HG03521 (cell line): ENCODE results near the gene PIAS4.
A peak's percentile ranks its signal among the peaks of the same experiment; 100 is the strongest.
"Not testable (repeated sequence)": the region's sequence is repeated elsewhere in the genome, so short reads cannot be mapped to it uniquely, and the experiment has no call there.

Source experiments
- ATAC-seq: cut with Tn5 transposase; IDR thresholded peaks from one replicate; pipeline ENCODE4 v1.9.1; 2021; ENCODE audit warnings: mild to moderate bottlenecking, moderate library complexity; ENCODE audit not compliant: unreplicated experiment

Gene PIAS4, protein sequence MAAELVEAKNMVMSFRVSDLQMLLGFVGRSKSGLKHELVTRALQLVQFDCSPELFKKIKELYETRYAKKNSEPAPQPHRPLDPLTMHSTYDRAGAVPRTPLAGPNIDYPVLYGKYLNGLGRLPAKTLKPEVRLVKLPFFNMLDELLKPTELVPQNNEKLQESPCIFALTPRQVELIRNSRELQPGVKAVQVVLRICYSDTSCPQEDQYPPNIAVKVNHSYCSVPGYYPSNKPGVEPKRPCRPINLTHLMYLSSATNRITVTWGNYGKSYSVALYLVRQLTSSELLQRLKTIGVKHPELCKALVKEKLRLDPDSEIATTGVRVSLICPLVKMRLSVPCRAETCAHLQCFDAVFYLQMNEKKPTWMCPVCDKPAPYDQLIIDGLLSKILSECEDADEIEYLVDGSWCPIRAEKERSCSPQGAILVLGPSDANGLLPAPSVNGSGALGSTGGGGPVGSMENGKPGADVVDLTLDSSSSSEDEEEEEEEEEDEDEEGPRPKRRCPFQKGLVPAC

DNA sequence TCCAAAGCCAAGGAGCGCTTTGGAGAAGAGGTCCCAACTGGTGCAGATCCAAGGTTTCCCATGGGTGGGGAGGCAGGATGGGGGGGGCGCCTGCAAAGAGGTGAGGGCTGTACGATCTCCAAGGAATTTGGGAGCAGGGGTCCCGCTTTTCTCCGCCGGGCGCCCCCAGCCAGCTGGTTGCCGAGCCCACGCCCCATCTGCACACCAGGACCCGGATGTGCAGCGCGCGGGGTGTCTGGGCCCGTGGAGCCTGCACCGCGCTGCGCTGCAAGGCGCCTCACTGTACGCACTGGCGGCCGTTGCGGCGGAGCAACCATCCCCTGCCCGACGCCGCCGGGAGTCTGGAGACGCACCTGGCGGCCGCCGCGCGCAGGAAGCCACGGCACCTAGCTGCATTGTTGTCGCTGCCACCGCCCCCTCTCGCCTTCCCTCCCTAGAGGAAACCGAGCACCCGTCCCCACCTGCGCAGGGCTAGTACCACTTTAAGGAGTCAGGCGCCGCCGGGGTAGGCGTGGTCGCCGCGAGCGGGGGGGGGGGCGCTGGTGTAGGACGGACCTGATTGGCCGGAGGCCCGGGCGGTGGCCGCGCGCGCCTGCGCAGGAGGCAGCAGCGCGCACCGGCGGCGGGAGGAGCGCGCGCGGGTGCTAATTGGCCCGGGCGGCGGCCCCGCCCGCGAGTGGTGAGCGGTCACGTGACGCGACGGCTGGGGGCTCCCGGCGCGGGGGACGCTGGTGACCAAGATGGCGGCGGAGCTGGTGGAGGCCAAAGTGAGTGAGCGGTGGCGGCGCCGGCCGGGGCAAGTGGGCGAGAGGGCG, at the start of gene PIAS4:
Gene PIAS4 (plus strand): TSS at position 716 of the 815 bp plus-strand sequence. CDS start 25 bp downstream, at position 741.
- ATAC-seq = peak; percentile 76

DNA sequence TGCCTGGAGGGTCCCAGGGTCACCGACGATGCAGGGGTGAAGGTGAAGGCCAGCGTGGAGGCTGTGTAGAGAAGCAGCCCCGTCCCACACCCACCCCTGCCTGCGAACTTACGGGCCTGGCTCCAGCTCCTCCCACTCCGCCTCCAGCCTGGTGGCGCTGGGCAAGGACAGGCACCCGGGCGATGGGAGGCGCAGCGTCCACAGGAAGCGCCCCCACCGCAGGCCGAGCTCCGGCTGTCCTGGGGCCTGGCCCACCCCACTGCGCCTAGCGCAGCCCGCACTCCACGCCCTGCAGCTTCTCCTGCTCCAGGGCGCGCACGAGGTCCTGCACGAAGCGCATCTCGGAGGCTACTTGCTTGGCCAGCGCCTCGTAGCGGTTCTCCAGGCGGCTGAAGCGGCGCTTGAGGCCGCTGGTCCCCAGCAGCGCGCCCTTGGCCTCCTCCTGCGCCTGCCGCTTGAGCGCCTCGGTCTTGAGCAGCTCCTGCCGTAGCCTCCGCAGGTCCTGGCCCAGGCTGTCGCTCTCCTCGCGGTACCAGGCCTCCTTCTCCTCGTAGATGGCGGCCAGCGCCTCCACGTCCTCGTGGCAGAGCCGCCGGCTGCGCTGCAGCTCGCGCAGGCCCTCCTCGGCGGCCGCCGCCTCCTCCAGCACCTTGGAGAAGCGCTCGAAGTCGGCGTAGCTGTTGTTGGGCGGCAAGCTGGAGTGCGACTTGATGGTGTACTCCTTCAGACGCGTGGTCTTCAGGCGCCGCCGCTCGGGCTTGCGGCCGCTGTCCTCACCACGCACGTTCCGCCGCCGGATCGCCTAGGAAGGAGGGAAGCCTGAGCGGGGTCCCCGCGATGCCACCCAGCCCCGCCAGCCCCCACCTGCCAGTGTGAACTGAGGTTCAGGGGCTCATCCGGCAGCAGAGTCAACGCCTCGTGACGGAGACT, 48.4 kb upstream of the PIAS4 start:
- ATAC-seq = no peak

DNA sequence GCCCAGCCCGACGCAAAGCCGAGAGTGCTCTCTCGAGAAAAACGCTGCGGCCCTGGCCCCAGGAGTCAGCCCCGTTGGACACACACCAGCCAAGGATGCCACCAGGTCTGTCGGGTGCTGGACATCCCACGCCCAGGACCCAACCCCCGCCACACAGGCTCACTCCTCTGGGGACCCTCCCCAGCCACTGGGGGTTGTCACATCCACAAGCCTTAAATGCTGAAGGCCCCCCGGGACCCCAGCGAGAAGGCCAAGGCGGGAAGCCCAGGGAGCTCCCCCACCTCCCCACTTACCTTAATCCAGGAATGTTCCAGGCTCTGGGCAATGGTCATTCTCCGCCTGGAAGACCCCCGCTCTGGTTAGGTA, 47.8 kb upstream of the PIAS4 start:
- ATAC-seq = no peak

DNA sequence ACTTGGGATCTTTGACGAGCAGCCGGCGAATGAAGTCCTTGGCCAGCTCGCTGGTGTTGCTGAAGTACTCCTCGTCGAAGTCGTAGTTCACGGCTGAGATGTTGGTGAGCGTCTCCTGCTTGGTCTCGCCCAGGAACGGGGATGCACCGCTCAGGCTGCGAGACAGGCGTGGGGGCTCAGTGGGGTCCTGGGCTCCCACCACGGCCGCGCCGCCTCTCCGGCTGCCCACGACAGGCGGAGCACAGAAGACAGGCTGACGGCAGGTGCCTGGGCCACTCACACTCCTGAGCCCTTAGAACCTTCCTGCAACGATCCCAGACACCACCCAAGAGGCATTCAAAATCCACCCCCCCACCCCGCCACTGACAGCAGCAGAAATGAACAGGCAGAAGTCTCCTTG, 46.5 kb upstream of the PIAS4 start:
- no peak for ATAC-seq

DNA sequence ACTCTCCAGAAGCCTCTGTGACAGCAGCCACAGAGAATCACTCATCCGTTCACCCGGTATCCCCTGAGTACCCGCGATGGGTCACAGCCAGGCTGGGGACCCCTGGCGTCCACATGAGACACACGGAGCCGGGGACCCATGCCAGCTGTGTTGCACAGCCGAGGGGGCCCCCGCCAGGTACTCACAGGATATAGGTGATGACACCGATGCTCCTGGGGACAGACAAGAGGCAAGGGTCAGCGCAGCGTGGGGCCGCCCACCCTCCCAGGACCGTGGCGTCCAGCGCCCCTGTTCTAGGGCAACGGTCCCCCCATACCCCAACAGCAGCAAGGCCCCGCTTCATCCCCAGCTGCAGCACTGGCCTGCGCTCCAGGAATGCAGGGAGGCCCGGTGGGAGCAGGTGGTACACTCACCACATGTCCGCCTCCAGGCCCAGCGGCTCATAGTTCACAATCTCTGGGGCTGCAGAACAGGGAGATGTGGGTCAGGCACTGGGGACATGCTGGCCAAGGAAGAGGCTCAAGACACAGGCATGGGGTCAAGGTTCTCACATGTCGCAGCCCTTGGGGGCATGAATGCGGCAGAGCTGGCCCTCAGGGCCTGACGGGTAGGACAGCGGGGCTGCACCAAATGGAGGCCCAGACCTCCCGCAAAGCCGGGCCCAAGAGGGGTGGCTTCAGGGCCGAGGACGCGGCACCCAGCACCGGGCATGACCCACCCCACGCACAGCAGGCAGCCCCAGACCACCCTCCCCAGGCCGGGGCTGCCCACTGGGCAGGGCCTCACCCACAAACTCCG, 43.9 kb upstream of the PIAS4 start:
- no peak for ATAC-seq

DNA sequence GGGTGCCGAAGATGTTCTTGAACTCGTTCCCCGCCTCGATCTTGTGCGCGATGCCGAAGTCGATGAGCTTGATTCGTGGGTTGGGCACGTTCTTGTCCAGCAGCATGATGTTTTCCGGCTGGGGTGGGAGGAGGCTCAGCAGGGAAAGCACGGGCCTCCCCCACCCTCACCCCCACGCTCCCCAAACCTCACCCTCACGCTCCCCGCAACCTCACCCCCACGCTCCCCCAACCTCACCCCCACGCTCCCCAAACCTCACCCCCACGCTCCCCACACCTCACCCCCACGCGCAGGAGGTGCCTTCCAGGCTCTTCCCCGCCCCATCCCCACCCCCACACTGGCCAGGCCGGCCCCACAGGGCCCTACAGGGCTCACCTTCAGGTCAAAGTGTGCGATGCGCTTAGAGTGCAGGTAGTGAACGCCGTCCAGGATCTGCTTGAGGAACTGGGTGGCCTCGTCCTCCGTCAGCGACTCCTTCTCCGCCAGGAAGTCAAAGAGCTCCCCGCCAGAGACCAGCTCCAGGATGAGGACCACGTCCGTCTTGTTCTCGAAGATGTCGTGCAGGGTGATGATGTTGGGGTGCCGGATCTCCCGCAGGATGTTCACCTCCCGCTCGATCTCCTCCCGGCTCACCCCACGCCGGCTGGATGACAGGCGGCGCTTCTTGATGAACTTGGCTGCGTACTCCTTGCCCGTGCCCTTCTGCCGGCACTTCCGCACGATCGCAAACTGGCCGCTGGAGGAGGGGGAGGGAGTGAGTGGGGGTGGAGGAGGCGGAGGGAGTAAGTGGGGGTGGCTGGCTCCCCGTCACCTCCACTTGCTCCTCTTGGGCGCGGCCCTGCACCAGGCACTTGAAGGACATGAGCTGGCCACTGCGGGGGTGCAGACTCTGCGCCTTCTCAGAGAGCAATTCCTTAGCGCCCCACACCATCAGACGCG, 43.0 kb upstream of the PIAS4 start:
- no peak for ATAC-seq

DNA sequence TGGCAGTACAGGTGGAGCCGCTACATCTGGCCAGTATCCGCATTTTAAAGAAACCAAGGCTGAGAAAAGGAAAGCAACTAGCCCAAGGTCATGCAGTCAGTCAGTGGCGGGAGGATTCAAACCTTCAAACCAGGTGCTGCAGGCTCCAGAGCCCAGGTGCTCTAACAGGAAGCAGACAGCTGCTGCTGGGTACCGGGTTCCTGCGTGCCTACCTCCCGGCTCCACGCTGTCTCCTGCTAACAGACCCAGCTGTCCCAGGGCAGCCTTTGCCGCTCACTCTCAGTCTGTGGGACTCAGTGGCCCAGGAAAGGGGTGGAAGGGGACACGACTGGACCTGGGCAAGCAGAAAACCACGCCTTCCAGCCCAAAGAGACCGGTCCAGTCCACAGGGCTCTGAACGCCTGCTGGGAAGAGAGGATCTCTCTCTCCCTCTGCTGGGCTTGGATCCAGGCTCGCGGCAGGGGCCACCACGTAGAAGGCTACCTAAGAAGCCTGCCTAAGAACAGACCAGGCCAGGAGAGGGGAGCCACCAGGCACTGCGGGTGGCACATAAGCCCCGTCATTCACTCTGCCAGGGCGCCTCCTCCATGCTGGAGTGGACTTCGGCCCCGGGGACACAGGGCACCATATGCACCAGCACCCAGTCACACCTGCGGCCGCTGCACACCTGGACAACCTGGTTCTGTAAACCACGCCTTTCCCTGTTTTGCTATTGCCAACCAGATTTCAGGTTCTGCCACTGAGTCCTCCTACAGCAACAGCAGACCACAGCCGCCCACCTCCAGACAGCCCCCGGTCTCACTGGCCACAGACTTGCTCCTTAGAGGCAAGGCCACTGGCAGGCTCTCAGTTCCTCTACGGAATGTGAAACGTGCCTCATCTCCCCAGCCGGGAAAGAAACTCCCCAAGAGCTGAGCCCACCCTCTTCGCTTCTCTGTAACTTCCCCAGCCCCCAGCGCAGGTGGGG, 41.2 kb upstream of the PIAS4 start:
- ATAC-seq = no peak

DNA sequence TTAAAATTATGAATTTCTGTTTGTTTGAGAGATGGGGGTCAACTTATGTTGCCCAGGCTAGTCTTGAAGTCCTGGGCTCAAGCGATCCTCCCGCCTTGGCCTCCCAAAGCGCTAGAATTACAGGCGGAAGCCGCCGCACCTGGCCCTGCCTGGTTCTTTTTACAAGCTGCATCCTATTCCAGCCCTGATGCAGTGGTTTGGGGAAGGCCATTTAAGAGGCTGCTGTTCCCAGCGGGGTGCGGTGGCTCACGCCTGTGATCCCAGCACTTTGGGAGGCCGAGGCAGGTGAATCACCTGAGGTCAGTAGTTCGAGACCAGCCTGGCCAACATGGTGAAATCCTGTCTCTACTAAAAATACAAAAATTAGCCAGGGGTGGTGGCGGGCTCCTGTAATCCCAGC, 39.6 kb upstream of the PIAS4 start:
- ATAC-seq = not testable (repeated sequence)

DNA sequence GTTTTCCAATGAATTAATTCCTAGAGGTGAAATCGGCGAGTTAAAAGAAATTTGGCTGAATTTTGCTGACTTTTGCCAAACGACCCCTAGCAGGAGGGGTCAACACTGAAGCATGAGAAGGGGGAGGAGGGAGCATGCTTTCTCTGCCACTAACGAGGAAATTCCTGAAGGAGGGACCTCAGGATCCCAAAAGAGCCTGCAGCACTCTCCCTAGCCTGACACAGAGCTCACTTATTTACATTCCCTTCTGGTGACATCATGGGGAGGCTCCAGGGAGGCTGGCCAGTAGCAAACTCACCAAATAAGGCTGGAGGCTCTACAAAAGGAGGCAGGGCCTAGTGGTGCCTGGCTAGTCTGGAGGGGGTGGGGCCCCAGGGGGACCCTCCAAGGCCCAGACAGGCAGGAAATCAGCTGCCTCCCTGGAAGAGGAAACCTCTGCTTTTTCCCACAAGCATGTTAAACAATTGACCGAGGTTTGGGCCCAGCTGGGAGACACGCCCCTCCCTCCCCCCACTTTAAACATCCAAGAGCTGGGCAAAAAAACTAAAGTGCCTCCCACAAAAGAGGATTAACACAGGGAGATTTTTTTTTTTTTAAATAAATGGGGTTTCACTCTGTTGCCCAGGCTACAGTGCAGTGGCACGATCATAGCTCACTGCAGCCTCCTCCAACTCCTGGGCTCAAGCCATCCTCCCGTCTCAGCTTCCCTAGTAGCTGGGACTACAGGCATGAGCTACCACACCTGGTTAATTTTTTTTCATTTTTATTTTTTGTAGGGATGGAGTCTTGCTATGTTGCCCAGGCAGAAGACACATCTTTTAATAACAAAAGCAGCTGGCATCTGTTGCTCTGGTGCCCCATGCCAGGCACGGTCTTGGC, 38.7 kb upstream of the PIAS4 start:
- no peak for ATAC-seq

DNA sequence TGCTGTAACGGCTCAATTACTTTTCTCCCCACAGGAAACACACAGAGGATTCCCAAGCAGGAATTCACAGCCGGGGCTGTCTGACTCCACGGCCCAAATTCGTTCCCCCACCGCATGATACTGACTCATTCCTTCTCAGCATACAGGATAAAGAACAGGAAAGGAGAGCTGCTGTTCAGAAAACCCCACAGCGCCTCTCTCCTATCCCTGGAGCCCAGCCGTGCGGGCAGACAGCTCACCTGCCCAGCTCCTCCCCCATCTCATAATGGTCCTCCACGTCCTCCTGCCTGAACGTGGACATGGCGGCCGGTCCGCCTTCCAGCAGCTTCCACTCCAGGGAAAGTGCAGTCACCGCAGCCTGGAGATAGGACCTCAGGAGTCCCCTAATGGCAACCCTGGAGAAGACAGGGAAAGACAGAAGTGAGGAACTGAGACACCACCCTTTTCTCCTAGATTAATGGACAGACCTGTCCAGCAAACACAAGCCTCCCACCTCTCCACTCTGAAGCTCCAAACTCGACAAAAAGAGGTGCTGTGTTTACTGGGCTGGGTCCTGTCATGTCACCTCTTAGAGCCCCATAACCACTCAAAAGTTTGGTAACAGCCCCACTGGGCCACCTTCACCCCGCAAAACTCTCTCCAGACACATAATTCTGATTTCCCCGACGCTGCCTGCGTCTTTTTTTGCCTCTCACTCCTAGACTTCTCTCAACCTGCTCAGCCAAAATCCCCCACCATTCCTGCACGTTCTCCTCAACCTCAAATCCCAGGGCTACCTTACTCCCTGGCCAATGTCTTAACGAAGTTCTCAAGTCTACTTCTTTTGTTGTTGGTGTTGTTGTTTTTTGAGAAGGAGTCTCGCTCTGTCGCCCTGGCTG, 37.9 kb upstream of the PIAS4 start:
- no peak for ATAC-seq

DNA sequence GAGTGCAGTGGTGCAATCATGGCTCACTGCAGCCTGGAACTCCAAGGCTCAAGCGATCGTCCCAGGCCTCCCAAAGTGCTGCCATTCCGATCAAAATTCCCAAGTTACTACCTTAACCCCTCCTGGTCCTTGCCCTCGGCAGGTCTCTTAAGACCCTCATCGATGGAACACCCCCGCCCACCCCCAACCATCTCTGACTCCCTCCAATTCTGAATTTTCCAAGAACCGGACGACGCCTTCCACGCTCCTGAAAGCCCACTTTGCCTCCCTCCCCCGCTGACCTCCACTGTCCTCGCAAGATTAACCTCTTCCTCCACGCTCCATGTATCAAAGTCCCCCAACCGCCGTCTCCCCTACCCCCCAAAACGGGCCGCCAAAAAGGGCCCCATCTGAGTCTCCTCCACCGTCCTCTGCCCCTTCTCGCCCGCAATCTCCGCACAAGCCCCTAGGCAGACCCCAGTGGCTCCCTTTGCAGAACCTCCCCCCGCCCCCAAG, 37.2 kb upstream of the PIAS4 start:
- no peak for ATAC-seq

DNA sequence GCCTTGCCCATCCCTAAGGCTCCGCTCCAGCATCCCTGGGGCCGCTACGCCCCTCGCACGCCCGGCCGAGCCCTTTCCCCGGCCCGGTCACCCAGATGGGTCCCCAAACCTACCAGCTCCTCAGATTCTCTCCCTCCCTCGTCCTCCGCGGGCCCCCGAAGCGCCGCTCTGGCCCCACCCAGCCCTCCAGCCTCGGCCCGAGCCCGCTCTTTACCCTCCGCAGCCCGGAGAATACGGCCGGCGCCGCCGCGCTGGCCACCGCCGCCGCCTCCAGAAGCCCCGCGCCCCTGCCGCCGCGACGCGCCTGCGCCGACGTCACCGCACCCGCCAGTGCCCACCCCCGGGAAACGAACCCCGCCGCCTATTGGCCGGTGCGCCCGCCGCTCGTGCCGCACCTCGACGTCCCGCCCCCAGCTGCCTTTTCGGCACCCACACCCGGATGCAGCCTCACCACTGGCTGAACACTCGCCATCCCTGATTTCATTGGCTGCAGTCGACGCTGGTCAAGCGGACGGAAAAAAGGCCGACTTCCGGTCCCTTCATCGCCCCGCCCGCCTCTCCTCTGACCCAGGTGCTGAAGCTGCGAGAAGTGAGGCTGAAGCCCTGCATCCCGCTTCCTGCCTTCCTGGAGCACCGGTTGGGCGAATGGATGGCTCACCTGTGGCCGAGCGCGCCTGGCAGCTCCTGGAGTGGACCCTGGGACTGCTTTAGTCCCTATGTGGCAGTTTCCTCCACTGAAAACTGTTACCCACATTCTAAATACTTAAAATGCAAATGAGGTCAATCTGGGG, 36.5 kb upstream of the PIAS4 start, which contains the start of gene DAPK3:
Gene DAPK3 (minus strand): TSS at position 292 of the 791 bp plus-strand sequence. CDS start 1,364 bp downstream, outside the sequence.
- ATAC-seq = peak; percentile 98

DNA sequence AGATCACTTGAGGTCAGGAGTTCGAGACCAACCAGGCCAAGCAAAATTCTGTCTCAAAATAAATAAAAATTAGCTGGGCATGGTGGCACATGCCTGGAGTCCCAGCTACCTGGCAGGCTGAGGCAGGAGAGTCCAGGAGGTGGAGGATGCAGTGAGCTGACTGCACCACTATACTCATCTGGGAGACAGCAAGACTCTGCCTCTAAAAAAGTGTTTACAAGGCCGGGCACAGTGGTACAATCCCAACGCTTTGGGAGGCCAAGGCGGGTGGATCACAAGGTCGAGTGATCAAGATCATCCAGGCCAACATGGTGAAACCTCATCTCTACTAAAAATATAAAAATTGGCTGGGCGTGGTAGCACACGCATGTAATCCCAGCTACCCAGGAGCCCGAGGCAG, 32.4 kb upstream of the PIAS4 start:
- ATAC-seq = no peak

DNA sequence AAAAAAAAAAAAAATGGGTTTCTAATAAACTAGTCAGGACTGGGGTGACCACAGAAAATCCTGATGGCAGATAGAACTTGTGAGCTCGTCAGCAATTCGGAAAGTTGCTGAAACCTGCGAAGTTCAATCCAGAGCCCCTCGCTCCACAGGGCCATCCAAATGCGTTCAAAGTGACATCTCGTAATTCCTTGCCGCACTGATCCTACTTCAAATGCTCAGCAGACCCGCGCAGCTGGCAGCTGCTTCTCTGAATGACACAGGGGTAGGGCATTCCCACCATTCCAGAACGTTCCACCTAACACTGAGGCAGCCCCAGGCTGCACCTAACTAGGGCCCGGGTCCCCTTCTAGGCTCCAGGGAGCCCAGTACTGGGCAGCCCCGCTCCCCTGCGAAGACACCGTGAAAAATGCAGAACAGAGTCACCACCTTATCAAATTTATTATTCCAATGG, 31.9 kb upstream of the PIAS4 start:
- ATAC-seq = no peak
